Neuron (in vitro differentiated cells): ENCODE measurements around the gene HEATR5A.
"Not testable (repeated sequence)": the region's sequence is repeated elsewhere in the genome, so short reads cannot be mapped to it uniquely, and the experiment has no call there.

ENCODE experiments used
- H2AFZ ChIP-seq: one replicate; pipeline ENCODE4 v1.6.1; 2013; ENCODE audit warnings: low read depth, mild to moderate bottlenecking, inconsistent platforms, low read length, moderate library complexity
- H3K27me3 ChIP-seq: one replicate; pipeline ENCODE4 v1.6.1; 2013; ENCODE audit warnings: low read length; ENCODE audit not compliant: insufficient read depth
- H3K36me3 ChIP-seq: one replicate; pipeline ENCODE4 v1.6.1; 2013; ENCODE audit warnings: low read length; ENCODE audit not compliant: insufficient read depth
- H3K4me1 ChIP-seq: one replicate; pipeline ENCODE4 v1.6.1; 2013; ENCODE audit warnings: low read length; ENCODE audit not compliant: insufficient read depth
- H3K4me3 ChIP-seq: 2 replicates; pipeline ENCODE4 v1.5.1; 2013; ENCODE audit warnings: mild to moderate bottlenecking, low read length, moderate library complexity
- H3K9me3 ChIP-seq: one replicate; pipeline ENCODE4 v1.6.1; 2013; ENCODE audit warnings: low read length

HEATR5A gene

DNA sequence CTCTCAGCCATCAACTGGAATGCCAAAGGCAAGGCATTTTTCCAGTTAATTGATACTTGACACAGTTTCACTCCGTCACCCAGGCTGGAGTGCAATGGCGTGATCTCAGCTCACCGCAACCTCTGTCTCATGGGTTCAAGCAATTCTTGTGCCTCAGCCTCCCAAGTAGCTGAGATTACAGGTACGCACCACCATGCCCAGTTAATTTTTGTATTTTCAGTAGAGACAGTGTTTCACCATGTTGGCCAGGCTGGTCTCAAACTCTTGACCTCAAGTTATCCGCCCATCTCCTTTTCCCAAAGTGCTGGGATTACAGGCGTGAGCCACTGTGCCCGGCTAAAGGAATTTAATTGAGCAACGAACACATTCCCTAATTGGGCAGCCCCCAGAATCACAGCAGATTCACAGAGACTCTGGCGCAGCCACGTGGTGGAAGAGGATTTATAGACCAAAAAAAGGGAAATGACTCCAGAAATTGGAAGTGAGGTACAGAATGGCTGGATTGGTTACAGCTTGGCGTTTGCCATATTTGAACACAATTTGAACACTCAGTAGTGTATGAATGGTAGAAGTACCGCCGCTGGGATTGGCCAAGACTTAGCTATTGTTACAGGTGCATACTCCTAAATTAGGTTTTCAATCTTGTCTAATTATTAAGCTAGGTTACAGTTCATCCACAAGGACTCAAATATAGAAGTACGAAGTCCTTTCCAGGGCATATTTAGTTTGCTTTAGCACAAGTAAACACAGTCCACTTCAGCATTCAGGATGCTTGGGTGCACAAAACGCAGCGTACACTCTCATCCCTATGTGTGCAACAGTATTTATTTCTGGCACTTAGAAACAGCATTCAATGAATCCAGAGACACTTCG, 162.6 kb downstream of the HEATR5A start:
- H3K4me3 ChIP-seq, H3K9me3 ChIP-seq, H2AFZ ChIP-seq, H3K36me3 ChIP-seq, H3K27me3 ChIP-seq: not testable (repeated sequence)
- peaks cover 15% of the 10 kb centered on the region for H3K4me1 ChIP-seq

DNA sequence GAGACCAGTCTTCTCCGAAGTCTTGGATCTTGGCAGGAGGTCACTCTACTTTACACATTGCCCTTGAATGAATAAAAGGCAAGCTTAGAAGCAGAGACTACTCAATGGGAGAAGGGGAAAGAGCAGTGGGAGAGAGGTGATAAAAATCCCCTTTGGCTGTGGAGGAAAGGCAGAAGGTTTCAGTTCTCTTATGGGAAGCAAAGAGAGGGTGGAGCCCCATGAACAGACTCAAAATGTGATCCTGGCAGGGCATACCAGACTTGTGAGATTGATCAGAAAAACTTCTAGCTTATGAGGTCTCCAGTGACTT, 163.2 kb downstream of the HEATR5A start:
- H2AFZ ChIP-seq = no peak overlapping the region
- H3K4me1 ChIP-seq = peaks cover 9% of the 10 kb centered on the region
- H3K36me3 ChIP-seq = no peaks in the 10 kb centered on the region
- H3K4me3 ChIP-seq = no peak overlapping the region
- peaks cover 2% of the 10 kb centered on the region for H3K9me3 ChIP-seq
- no peaks in the 10 kb centered on the region for H3K27me3 ChIP-seq

DNA sequence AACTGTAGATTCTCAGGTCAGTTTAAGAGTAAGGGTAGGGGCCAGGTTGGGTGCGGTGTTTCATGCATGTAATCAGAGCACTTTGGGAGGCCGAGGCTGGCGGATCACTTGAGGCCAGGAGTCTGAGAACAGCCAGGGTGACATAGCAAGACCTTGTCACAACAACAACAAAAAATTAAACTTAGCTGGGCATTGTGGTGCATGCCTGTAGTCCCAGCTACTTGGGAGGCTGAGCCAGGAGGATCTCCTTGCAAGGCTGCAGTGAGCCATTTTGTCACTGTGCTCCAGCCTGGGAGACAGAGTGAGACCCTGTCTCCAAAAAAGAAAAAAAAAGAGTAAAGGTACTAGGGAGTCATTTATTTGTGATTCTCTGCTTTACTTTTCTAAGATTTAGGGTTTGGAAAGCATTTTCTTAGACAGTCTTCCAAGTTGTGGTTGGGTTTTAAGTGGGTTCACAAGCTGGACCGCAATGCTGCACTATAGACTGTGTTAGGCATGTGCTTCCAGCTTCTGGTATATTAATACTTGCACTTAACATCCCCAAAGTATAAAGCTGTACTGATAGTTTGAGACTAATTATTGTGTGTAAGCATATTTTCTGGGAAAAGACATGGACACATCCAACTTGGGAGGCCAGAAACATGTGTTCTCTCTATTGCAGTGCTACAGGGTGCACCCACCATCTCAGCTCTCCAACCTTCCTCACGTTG, 163.7 kb downstream of the HEATR5A start:
- Histone ChIP-seq H2AFZ (no peak overlapping the region), H3K4me1 (peaks cover 4% of the 10 kb centered on the region), H3K4me3 (no peak overlapping the region), H3K9me3 (peaks cover 2% of the 10 kb centered on the region), H3K27me3 (no peaks in the 10 kb centered on the region), H3K36me3 (no peaks in the 10 kb centered on the region)

DNA sequence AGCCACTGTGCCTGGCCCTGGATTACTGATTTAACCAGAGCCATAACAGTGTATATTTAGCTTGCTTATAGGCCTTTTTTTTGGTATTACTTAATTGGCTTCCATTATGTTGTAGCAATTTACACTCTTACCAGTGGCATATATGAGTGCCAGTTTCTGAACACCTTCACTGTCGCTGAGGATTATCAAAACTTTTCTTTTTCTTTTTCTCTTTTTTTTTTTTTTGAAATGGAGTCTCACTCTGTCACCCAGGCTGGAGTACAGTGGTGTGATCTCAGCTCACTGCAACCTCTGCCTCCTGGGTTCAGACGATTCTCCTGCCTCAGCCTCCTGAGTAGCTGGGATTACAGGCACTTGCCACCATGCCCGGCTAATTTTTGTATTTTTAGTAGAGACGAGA, 164.4 kb downstream of the HEATR5A start:
- not testable (repeated sequence) for H2AFZ ChIP-seq, H3K4me3 ChIP-seq, H3K27me3 ChIP-seq

DNA sequence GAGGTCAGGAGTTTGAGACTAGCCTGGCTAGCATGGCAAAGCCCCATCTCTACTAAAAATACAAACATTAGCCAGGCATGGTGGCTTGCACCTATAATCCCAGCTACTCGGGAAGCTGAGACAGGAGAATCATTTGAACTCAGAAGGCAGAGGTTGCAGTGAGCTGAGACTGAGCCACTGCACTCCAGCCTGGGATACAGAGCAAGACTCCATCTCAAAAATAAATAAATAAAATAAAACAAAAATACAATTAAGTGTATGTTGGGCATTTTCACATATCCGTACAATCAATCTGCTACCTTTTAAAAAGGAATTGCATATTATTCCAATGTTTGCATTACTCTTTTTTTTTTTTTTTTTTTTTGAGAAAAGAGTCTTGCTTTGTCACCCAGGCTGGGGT, 165.1 kb downstream of the HEATR5A start:
- H3K27me3 ChIP-seq = no peaks in the 10 kb centered on the region
- H3K4me1 ChIP-seq = no peaks in the 10 kb centered on the region
- H3K9me3 ChIP-seq = peaks cover 2% of the 10 kb centered on the region
- no peak overlapping the region for H2AFZ ChIP-seq
- H3K36me3 ChIP-seq = no peaks in the 10 kb centered on the region
- no peak overlapping the region for H3K4me3 ChIP-seq

More for the DNA sequence above, 164.4 kb downstream of the HEATR5A start:
- not testable (repeated sequence) for H3K4me1 ChIP-seq, H3K9me3 ChIP-seq, H3K36me3 ChIP-seq

DNA sequence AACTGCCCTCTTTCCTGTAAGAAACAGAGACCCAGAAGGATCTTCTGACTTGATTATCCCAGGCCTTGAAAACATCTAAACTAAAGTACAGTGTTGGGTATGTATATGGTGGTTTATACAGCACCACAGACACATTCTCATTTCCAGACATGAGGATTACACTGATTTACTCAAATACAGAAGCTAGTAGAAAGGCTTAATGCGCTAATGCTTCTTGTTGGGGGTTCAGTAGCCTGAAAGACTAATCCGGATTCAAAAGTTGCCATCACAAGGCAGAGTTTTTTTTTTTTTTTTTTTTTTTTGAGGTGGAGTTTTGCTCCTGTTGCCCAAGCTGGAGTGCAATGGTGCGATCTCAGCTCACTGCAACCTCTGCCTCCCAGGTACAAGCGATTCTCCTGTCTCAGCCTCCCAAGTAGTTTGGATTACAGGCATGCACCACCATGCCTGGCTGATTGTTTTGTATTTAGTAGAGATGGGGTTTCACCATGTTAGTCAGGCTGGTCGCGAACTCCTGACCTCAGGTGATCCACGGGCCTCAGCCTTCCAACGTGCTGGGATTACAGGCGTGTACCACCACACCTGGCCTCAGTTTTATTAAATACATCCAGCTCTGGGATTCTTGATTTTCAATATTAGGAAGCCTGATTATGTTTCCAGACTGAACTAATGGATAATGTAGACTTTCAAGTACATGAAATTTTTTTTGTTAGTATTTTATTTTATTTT, 166.4 kb downstream of the HEATR5A start:
- no peaks in the 10 kb centered on the region for H3K36me3 ChIP-seq
- no peaks in the 10 kb centered on the region for H3K9me3 ChIP-seq
- no peak overlapping the region for H3K4me3 ChIP-seq
- H3K27me3 ChIP-seq = no peaks in the 10 kb centered on the region
- no peaks in the 10 kb centered on the region for H3K4me1 ChIP-seq
- no peak overlapping the region for H2AFZ ChIP-seq

DNA sequence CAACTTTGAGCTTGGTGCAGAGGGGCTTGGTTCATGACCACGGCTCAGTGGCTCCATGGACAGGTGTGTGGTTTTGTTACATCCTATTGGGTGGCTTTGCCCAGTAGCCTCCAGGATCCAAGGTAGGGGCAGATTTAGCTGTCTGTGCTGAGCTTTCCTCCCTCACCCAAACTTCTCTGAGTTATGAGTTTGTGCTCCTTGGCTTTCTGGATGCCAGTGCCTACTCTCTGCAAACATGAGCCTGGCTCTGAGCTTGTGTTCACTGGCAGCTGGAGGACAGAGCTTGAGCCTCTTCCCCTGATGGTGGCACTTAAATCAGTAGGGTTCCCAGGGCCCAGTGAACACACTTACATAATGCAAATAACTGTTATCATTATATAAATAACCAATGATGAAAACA, 167.5 kb downstream of the HEATR5A start:
- no peak overlapping the region for H2AFZ ChIP-seq
- H3K4me1 ChIP-seq = no peaks in the 10 kb centered on the region
- no peaks in the 10 kb centered on the region for H3K36me3 ChIP-seq
- H3K27me3 ChIP-seq = no peaks in the 10 kb centered on the region
- no peaks in the 10 kb centered on the region for H3K9me3 ChIP-seq
- H3K4me3 ChIP-seq = no peak overlapping the region

DNA sequence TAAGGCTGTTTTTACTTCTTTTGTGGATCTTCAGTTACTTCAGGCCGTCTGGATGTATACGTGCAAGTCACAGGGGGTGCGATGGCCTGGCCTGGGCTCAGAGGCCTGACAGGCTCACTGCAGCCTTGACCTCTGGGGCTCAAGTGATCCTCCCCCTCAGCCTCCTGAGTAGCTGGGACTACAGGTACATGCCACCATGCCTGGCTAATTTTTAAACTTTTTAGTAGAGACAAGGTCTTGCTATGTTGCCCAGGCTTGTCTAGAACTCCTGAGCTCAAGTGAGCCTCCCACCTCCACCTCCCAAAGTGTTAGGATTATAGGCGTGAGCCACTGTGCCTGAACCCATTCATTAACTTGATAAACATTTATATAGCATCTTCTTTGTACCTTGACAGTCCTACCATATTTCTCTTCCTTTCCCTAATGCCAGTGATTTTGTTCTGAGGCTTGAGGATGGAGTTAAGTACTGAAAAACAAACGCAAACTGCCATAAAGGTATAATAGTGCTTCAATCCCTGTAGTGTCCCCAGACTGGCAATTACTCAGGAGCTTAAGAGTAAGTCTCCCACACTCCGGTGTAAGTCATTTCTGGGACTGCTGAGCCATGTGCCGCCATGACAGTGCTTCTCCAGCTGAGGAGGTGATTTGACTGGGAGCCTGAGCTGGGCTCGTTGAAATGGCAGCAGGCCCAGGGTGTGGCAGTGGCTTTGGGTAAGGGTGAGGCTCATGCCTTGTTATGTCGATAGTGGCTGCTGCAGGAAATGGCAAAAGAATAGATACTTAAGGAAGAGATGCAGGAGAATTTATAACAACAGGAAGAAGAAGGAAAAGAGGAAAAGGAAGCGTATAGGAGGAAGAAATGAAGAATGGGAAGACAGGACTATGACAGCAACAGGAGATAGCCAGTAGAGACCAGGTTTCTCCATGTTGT, 169.1 kb downstream of the HEATR5A start:
- no peak overlapping the region for H3K4me3 ChIP-seq
- no peak overlapping the region for H2AFZ ChIP-seq
- no peaks in the 10 kb centered on the region for H3K27me3 ChIP-seq
- H3K9me3 ChIP-seq = no peaks in the 10 kb centered on the region
- no peaks in the 10 kb centered on the region for H3K4me1 ChIP-seq
- H3K36me3 ChIP-seq = no peaks in the 10 kb centered on the region

DNA sequence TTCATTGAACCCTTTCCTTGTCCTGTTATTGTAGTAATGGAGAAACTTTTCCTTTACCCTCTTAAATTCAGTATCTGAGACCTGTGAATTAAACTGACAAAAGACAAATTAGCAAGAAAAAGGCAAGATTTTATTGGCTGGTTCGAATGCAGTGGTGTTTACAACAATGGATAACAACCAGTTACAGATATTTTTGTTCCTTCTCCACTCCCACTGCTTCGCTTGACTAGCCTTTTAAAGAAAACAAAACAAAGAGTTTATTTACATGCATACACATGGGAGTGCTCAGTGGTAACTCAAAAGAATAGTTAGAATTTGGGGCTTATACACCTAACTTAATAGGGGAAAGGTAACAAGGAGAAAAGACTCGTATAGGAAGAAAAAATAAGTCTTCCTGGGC, 175.7 kb downstream of the HEATR5A start:
- H3K4me1 ChIP-seq = no peaks in the 10 kb centered on the region
- H3K9me3 ChIP-seq = no peaks in the 10 kb centered on the region
- no peak overlapping the region for H3K4me3 ChIP-seq
- no peak overlapping the region for H2AFZ ChIP-seq
- no peaks in the 10 kb centered on the region for H3K36me3 ChIP-seq
- H3K27me3 ChIP-seq = no peaks in the 10 kb centered on the region

DNA sequence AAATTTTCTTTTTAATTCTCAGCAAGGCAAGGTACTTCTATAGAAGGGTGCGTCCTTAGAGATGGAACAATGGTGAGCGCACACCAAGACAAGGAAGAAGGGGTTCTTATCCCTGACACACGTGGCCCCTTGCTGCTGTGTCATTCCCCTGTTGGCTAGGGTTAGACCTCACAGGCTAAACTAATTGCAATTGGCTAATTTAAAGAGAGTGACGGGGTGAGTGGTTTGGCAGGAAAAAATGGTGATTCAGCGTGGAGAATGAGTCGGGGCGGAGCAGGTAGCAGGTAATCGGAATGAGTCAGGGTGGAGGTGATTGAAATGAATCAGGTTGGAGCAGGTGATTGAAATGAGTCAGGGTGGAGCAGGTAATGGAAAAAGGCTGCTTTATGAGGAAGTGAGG, 176.5 kb downstream of the HEATR5A start:
- H2AFZ ChIP-seq = no peak overlapping the region
- H3K4me3 ChIP-seq = no peak overlapping the region
- H3K27me3 ChIP-seq = no peaks in the 10 kb centered on the region
- no peaks in the 10 kb centered on the region for H3K4me1 ChIP-seq
- H3K36me3 ChIP-seq = no peaks in the 10 kb centered on the region
- no peaks in the 10 kb centered on the region for H3K9me3 ChIP-seq

DNA sequence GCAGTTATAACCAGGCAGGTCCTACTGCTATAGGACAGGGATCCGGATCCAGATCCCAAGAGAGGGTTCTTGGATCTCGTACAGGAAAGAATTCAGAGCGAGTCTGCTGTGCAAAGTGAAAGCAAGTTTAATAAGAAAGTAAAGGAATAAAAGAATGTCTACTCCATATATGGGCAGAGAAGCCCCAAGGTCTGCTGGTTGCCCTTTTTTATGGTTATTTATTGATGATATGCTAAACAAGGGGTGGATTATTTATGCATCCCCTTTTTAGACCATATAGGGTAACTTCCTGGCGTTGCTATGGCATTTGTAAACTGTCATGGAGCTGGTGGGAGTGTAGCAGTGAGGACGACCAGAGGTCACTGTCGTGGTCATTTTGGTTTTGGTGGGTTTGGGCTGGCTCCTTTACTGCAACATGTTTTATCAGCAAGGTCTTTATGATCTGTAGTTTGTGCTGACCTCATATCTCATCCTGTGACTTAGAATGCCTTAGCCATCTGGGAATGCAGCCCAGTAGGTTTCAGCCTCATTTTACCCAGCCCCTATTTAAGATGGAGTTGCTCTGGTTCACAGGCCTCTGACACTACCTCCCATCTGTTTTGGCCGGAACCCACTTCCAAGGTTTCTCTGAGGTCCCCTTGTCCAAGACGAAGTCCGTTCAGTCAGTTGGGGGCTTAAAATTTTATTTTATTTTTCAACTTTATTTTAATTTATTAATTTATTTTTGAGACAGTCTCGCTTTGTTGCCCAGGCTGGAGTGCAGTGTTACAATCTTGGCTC, 178.0 kb downstream of the HEATR5A start:
- not testable (repeated sequence) for H3K4me3 ChIP-seq, H3K4me1 ChIP-seq, H3K9me3 ChIP-seq, H3K27me3 ChIP-seq, H3K36me3 ChIP-seq, H2AFZ ChIP-seq
